CD8-positive, alpha-beta memory T cell (primary cell): ENCODE measurements around the gene SBNO2. TPM values are rescaled to one million over a fixed set of nuclear protein-coding genes. Genes with fewer than 3 reads are reported as not detected.

Source experiments
- CTCF ChIA-PET: fragments of 350-600 bp; sonication (Branson Sonifier 250); formaldehyde crosslinking; loops from one replicate; lab custom pipeline; 2021; ENCODE audit warnings: antibody characterized with exemption; lab: Charles Lee
- POLR2A ChIA-PET: fragments of 350-600 bp; sonication (Branson Sonifier 250); formaldehyde crosslinking; loops from one replicate; lab custom pipeline; 2021; ENCODE audit warnings: antibody characterized with exemption; lab: Charles Lee
- DNase-seq, 5 donors: peaks; one replicate each; pipeline versions ENCODE4 v3.0.0 to v3.0.0-alpha.2; 2020 to 2022; ENCODE audit warnings: mixed read lengths in 1 of 5
- H3K27ac ChIP-seq: one replicate; pipeline ENCODE4 v1.7.0; 2013; ENCODE audit warnings: low read depth, mild to moderate bottlenecking, low read length, moderate library complexity
- H3K27me3 ChIP-seq: 2 replicates; pipeline ENCODE4 v1.7.0; 2013; ENCODE audit warnings: low read length, mild to moderate bottlenecking; ENCODE audit not compliant: insufficient read depth, poor library complexity, severe bottlenecking
- H3K36me3 ChIP-seq: 2 replicates; pipeline ENCODE4 v1.7.0; 2013; ENCODE audit warnings: mild to moderate bottlenecking, low read length, moderate library complexity; ENCODE audit not compliant: insufficient read depth
- H3K4me1 ChIP-seq: 2 replicates; pipeline ENCODE4 v1.7.0; 2013; ENCODE audit warnings: mild to moderate bottlenecking, low read length, moderate library complexity; ENCODE audit not compliant: insufficient read depth
- H3K4me3 ChIP-seq: 2 replicates; pipeline ENCODE4 v1.7.0; 2013; ENCODE audit warnings: mild to moderate bottlenecking, low read length
- H3K9me3 ChIP-seq: 2 replicates; pipeline ENCODE4 v1.7.0; 2013; ENCODE audit warnings: mild to moderate bottlenecking, low read length
- H3K27ac Mint-ChIP-seq, 8 donors: one replicate each; pipeline ENCODE4 v1.8.0; 2020 to 2021; ENCODE audit warnings: mixed read lengths in 8 of 8, mild to moderate bottlenecking in 6 of 8, inconsistent platforms in 3 of 8, moderate library complexity in 3 of 8
- H3K27me3 Mint-ChIP-seq, 2 donors: one replicate each; pipeline ENCODE4 v1.8.0; 2020 to 2021; ENCODE audit warnings: mixed read lengths in 2 of 2, mild to moderate bottlenecking in 1 of 2, moderate library complexity in 1 of 2
- H3K36me3 Mint-ChIP-seq, 3 donors: one replicate each; pipeline ENCODE4 v1.8.0; 2020 to 2021; ENCODE audit warnings: mixed read lengths in 3 of 3, inconsistent platforms in 1 of 3, mild to moderate bottlenecking in 1 of 3
- H3K4me1 Mint-ChIP-seq, 3 donors: one replicate each; pipeline ENCODE4 v1.8.0; 2020 to 2021; ENCODE audit warnings: mixed read lengths in 3 of 3, inconsistent platforms in 1 of 3, mild to moderate bottlenecking in 1 of 3
- H3K4me3 Mint-ChIP-seq, 7 donors: one replicate each; pipeline ENCODE4 v1.8.0; 2020 to 2021; ENCODE audit warnings: mixed read lengths in 7 of 7, mild to moderate bottlenecking in 6 of 7, moderate library complexity in 4 of 7, inconsistent platforms in 2 of 7
- H3K9me3 Mint-ChIP-seq, 5 donors: one replicate each; pipeline ENCODE4 v1.8.0; 2020 to 2022; ENCODE audit warnings: mixed read lengths in 5 of 5, mild to moderate bottlenecking in 3 of 5, moderate library complexity in 2 of 5, inconsistent platforms in 1 of 5
- polyA plus RNA-seq: library from polyadenylated mRNA; unstranded; fragments of 300-500 nt; fragmentation: Illumina TruSeq; gene quantifications from one replicate; pipeline ENCODE4 v1.2.3, GENCODE V29; 2021
- total RNA-seq, 2 experiments: library from RNA; stranded (reverse); gene quantifications; one replicate each; pipeline ENCODE4 v1.2.3, GENCODE V29; 2021

The SBNO2 gene
- total and polyA plus RNA-seq, 3 experiments from 2014 or later = 4.3 to 61.0 (median 59.0) TPM

DNA sequence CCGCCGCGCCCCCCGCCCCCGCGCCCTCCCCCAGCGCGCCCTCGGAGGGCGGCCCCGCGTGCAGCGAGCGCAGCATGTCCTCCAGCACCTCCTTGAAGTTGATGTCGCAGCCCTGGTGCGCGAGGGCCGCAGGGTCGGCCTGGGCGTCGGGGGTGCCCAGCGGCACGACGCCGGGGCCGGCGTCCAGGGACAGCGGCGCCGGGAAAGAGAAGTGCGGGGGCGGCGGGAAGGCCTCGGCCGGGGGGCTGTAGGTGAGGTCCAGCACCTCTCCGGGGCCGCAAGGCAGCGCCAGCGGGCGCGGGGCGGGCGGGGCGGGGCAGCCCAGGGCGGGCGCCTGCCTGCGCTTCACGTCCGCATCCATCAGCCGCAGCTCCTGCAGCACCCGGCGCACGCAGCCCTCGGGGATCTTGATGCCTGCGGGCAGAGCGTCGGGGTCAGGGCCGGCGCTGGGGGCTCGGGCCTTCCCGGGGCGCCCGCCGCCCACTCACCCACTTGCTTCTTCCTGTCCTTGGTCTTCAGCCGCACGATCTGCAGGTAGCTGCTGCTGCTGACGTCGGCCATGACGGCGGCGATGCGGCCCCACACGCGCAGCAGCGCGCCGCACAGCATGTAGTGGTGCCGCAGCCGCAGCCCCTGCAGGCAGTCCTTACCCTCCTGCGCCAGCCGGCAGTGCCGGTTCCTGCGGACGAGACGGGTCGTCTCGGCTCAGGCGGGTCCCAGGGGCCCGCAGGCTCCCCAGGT, 65.6 kb downstream of the SBNO2 start:
- H3K9me3 ChIP-seq = no peaks in the 10 kb centered on the region
- Mint-ChIP-seq H3K27me3 (no peaks in the 10 kb centered on the region), H3K27ac (no peak overlapping the region), H3K9me3 (peaks cover 0 to 2% (median 0%) of the 10 kb centered on the region in 5 donors), H3K36me3 (peaks cover 0 to 37% (median 0%) of the 10 kb centered on the region in 3 donors), H3K4me1 (peaks cover 3 to 19% (median 8%) of the 10 kb centered on the region in 3 donors), H3K4me3 (no peak overlapping the region)
- H3K27me3 ChIP-seq = no peaks in the 10 kb centered on the region
- DNase-seq = no peak
- no peak overlapping the region for H3K27ac ChIP-seq
- H3K4me3 ChIP-seq = no peak overlapping the region
- POLR2A ChIA-PET = interaction anchor here (0.6 kb wide), 1 partner anchor 20 kb away, joined by 3 read pairs; no protein-coding TSS in a partner anchor
- H3K36me3 ChIP-seq = peaks cover 8% of the 10 kb centered on the region
- CTCF ChIA-PET = no interaction called here
- H3K4me1 ChIP-seq = peaks cover 7% of the 10 kb centered on the region

DNA sequence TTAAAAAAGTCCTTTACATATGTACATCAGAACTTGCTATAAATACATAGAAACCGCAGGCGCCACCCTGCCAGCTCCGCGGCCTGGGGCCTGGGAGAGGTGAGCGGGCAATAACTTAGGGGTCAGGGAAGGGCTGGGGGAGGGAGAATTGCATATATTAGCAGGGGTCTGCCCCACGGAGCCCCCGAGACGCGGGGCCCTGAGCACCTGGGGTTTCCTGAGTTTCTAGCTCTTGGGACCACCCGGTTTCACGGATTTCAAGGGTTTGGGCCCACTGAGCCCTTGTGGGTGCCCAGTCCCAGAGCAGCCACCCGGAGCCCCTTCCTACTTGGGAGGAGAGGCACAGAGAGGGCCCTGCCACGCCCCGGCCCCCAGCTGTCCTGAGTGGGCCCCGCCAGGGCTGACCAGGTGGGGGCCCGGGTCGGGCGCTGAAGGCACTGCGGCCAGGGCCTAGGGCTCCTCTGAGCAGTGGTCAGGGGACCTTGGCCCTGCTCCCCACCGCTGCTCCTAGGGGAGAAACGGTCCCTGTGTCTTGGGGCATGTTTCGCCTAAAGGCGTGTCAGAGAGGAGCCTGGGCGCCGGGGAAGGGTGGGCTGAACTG, 66.3 kb downstream of the SBNO2 start:
- no peak for DNase-seq
- H3K27ac ChIP-seq = no peak overlapping the region
- ChIA-PET POLR2A (no interaction called here), CTCF (no interaction called here)
- Mint-ChIP-seq H3K27me3 (no peaks in the 10 kb centered on the region), H3K4me1 (peaks cover 9 to 23% (median 13%) of the 10 kb centered on the region in 3 donors), H3K4me3 (no peak overlapping the region), H3K36me3 (peaks cover 0 to 34% (median 0%) of the 10 kb centered on the region in 3 donors), H3K9me3 (peaks cover 0 to 2% (median 0%) of the 10 kb centered on the region in 5 donors), H3K27ac (peak overlapping the region in 2 of 8 donors; percentile 69 to 78)
- H3K4me3 ChIP-seq = no peak overlapping the region
- H3K9me3 ChIP-seq = no peaks in the 10 kb centered on the region
- H3K27me3 ChIP-seq = no peaks in the 10 kb centered on the region
- peaks cover 12% of the 10 kb centered on the region for H3K4me1 ChIP-seq
- peaks cover 8% of the 10 kb centered on the region for H3K36me3 ChIP-seq

- Mint-ChIP-seq H3K4me1 (peaks cover 13 to 29% (median 19%) of the 10 kb centered on the region in 3 donors), H3K36me3 (peaks cover 0 to 33% (median 0%) of the 10 kb centered on the region in 3 donors), H3K27ac (peak overlapping the region in 5 of 8 donors; percentile 39 to 88 (median 69)), H3K4me3 (peak overlapping the region in 5 of 7 donors; percentile 20 to 62 (median 51)), H3K9me3 (peaks cover 0 to 2% (median 0%) of the 10 kb centered on the region in 5 donors), H3K27me3 (no peaks in the 10 kb centered on the region)
- CTCF ChIA-PET = interaction anchor here (1.0 kb wide), 1 partner anchor 88 kb away, joined by 4 read pairs; no protein-coding TSS in a partner anchor
- Histone ChIP-seq H3K4me3 (no peak overlapping the region), H3K4me1 (peaks cover 18% of the 10 kb centered on the region), H3K9me3 (no peaks in the 10 kb centered on the region), H3K27me3 (no peaks in the 10 kb centered on the region), H3K36me3 (peaks cover 8% of the 10 kb centered on the region), H3K27ac (no peak overlapping the region)
- POLR2A ChIA-PET = interaction anchor here (1.0 to 1.2 kb wide), 3 partner anchors 32 to 92 kb away, joined by 3 to 4 read pairs (median 3); partner anchors contain the start of gene ABCA7
- no peak for DNase-seq
Measured at GRCh38 chr19:1106841-1107660, 67.0 kb downstream of the SBNO2 start.

GRCh38 chr19:1105873-1106840, 67.9 kb downstream of the SBNO2 start:
- Histone ChIP-seq H3K9me3 (no peaks in the 10 kb centered on the region), H3K36me3 (peaks cover 8% of the 10 kb centered on the region), H3K4me3 (no peak overlapping the region), H3K4me1 (peaks cover 27% of the 10 kb centered on the region), H3K27me3 (no peaks in the 10 kb centered on the region), H3K27ac (no peak overlapping the region)
- Mint-ChIP-seq H3K4me3 (peak overlapping the region in 6 of 7 donors; percentile 62 to 87 (median 68)), H3K36me3 (peaks cover 0 to 31% (median 0%) of the 10 kb centered on the region in 3 donors), H3K27ac (peak overlapping the region; percentile 37 to 88 (median 66)), H3K9me3 (peaks cover 0 to 2% (median 0%) of the 10 kb centered on the region in 5 donors), H3K27me3 (no peaks in the 10 kb centered on the region), H3K4me1 (peaks cover 20 to 36% (median 26%) of the 10 kb centered on the region in 3 donors)
- ChIA-PET CTCF (interaction anchor here (1.0 kb wide), 1 partner anchor 88 kb away, joined by 4 read pairs; no protein-coding TSS in a partner anchor), POLR2A (interaction anchor here (1.0 to 2.5 kb wide), 4 partner anchors 31 to 93 kb away, joined by 3 to 14 read pairs (median 4); partner anchors contain the start of genes ABCA7 and ARHGAP45)
- no peak for DNase-seq

DNA sequence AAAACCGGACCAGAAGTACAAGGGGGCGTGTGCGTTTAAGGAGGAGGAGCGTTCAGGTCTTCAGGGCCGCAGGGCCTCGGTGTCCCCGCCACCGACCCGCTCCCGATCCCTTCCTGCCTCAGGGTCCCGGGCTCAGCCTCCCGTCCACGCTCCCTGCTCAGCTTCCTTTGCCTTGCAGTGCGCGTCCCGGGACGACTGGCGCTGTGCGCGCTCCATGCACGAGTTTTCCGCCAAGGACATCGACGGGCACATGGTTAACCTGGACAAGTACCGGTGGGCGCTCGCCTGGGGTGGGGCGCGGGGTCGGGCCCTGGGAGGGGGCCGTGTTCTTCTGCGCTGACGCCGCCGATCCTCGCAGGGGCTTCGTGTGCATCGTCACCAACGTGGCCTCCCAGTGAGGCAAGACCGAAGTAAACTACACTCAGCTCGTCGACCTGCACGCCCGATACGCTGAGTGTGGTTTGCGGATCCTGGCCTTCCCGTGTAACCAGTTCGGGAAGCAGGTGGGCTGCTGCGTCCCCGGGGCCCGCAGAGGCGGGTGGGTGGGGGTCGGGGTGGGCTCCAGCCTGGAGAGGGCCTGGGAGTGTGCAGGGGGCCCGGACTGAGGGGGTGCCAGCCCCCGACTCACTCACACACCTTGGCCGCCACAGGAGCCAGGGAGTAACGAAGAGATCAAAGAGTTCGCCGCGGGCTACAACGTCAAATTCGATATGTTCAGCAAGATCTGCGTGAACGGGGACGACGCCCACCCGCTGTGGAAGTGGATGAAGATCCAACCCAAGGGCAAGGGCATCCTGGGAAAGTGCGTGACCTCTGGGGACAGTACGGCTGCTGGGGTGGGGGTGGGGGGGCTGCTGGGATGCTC, 68.8 kb downstream of the SBNO2 start:
- peaks cover 0 to 2% (median 0%) of the 10 kb centered on the region in 5 donors for H3K9me3 Mint-ChIP-seq
- Histone ChIP-seq H3K9me3 (no peaks in the 10 kb centered on the region), H3K27ac (peak overlapping the region; percentile 85), H3K36me3 (peaks cover 8% of the 10 kb centered on the region), H3K27me3 (no peaks in the 10 kb centered on the region), H3K4me3 (peak overlapping the region; percentile 69), H3K4me1 (peaks cover 33% of the 10 kb centered on the region)
- DNase-seq = no peak
- H3K27me3 Mint-ChIP-seq = no peaks in the 10 kb centered on the region
- H3K27ac Mint-ChIP-seq = peak overlapping the region; percentile 61 to 95 (median 72)
- H3K4me1 Mint-ChIP-seq = peaks cover 20 to 36% (median 26%) of the 10 kb centered on the region in 3 donors
- ChIA-PET CTCF (interaction anchor here (1.4 kb wide), 1 partner anchor 139 kb away, joined by 4 read pairs; no protein-coding TSS in a partner anchor), POLR2A (interaction anchor here (0.9 to 2.5 kb wide), 5 partner anchors 28 to 94 kb away, joined by 3 to 14 read pairs (median 4); partner anchors contain the start of gene ARHGAP45)
- peaks cover 0 to 24% (median 0%) of the 10 kb centered on the region in 3 donors for H3K36me3 Mint-ChIP-seq
- peak overlapping the region; percentile 71 to 92 (median 77) for H3K4me3 Mint-ChIP-seq

DNA sequence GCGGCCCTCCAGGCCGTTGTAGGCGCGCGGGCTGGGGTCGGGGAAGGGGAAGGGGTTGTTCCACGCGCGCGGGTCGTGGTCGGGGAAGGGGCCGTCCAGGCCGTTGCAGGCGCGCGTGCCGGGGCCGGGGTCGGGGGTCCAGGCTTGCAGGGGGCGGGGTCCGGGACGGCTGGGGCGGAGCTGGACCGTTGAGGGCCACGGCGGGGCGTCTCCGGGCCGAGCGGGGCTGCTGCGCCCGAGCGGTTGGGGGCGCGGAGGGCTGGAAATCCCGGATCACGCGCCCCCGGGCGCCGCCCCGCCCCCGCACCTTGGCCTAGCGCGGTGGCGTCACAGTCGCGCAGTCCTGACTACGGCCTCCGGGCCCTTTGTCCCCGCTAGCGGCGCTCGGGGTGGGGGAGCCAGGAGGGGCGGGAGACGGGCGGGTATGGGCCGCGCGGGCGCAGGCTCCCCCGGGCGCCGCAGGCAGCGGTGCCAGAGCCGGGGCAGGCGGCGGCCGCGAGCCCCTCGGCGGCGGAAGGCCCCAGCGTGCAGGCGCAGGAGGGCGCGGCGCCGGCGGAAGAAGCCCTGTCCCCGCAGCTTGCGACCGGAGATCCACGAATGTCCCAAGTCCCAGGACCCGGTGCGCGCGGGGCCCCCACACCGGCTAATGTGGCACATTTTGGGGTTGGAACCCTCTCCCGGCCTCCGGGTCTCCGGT, 69.6 kb downstream of the SBNO2 start:
- peak; percentile 72 to 84 (median 76) for DNase-seq
- Mint-ChIP-seq H3K27ac (peak overlapping the region in 6 of 8 donors; percentile 58 to 95 (median 66)), H3K36me3 (peaks cover 0 to 20% (median 0%) of the 10 kb centered on the region in 3 donors), H3K4me3 (peak overlapping the region; percentile 71 to 92 (median 75)), H3K27me3 (no peaks in the 10 kb centered on the region), H3K4me1 (peaks cover 22 to 41% (median 26%) of the 10 kb centered on the region in 3 donors), H3K9me3 (peaks cover 0 to 2% (median 0%) of the 10 kb centered on the region in 5 donors)
- peak overlapping the region; percentile 85 for H3K27ac ChIP-seq
- no peaks in the 10 kb centered on the region for H3K9me3 ChIP-seq
- CTCF ChIA-PET = interaction anchor here (1.4 kb wide), 1 partner anchor 140 kb away, joined by 4 read pairs; no protein-coding TSS in a partner anchor
- H3K4me3 ChIP-seq = peak overlapping the region; percentile 69
- H3K4me1 ChIP-seq = peaks cover 41% of the 10 kb centered on the region
- POLR2A ChIA-PET = interaction anchor here (0.6 to 2.7 kb wide), 9 partner anchors 11 to 165 kb away, joined by 3 to 14 read pairs (median 4); partner anchors contain the start of genes ABCA7, ARHGAP45, CIRBP and RNU6-2
- H3K36me3 ChIP-seq = peaks cover 8% of the 10 kb centered on the region
- H3K27me3 ChIP-seq = no peaks in the 10 kb centered on the region
